GM21367 (cell line): ENCODE data around the gene EDEM1.
"Not testable (repeated sequence)": the region's sequence is repeated elsewhere in the genome, so short reads cannot be mapped to it uniquely, and the experiment has no call there.

ENCODE experiments used
- ATAC-seq: cut with Tn5 transposase; IDR thresholded peaks from one replicate; pipeline ENCODE4 v1.9.1; 2021; ENCODE audit not compliant: unreplicated experiment

Gene EDEM1

DNA sequence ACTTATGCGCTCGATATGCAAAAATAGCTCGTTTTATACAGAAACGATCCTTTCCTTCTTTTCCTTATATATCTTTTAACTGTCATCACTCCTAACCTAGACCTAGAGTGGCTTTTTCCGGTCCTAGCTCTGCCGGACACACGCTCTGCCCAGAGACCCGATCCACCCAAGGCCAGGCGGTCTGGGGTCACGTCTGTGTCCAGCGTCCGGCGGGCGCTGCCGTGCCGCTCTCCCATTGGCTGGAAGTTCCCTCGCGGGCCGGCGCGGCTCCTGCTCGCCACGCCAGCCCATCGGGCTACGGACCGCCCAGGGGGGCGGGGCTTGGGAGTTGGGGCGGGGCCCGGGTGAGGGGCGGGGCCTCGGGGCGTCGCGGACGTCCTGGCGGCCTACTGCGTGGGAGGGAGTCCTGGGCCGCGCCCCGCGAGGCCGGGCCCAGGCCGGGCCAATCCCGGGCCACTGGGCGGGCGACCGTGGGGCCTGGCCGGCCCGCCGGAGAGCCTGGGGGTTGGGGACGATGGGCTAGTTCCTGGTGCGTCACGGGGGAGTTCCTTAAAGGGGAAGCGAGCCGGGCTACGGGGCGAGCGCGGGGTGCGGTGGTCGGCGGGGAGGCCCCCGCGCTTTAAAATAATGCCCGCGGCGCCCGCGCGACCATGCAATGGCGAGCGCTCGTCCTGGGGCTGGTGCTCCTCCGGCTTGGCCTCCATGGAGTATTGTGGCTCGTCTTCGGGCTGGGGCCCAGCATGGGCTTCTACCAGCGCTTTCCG lies at the start of gene EDEM1:
TSS of gene EDEM1 (plus strand) at position 552 of the 764 bp plus-strand sequence. CDS start at position 651, 99 bp downstream.
- peak; percentile 78 for ATAC-seq

DNA sequence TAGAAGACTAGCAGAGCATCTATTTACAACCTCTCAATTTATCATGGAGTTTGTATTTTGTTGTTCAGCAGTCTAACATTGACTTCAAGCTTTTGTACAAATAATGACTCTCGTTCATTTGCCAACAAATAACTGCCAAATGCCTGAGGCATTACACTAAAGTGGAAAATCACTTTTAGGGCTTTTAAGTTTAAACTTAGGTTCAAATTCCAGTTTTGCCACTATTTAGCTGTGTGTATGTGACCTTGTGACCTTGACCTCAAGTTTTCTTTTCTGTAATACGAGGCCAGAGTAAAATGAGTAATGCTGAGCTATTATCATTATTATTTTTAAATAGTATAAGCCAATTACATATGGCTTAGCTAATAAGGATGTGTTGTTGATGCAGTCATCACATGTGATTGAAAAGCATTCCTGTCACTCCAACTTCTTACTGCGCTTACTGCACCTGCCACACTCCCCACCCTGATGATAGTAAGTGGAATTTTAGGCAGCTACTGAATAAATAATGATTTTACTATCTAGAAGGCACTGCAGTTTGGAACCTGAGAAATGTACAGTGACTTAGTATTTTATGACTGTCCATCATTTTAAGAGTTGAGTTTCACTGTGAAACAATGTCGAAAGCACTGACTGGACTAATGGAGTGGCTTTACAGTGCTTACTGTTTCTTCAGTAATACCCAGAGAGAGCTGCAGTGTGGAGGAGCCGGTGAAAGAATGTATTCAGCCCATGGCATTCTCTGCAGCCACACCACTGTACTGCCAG lies 49.1 kb upstream of the EDEM1 start:
- ATAC-seq = no peak

DNA sequence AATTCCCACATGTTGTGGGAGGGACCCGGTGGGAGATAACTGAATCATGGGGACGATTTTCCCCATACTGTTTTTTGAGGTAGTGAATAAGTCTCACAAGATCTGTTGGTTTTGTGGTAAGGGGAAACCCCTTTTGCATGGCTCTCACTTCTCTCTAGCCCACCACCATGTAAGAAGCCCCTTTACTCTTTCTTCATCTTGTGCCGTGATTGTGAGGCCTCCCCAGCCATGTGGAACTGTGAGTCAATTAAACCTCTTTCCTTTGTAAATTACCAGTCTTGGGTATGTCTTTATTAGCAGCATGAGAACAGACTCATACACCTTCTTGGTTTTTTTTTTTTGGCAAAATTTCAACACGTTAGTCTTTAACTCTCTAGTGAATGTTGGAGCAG lies 47.3 kb upstream of the EDEM1 start:
- ATAC-seq = no peak

DNA sequence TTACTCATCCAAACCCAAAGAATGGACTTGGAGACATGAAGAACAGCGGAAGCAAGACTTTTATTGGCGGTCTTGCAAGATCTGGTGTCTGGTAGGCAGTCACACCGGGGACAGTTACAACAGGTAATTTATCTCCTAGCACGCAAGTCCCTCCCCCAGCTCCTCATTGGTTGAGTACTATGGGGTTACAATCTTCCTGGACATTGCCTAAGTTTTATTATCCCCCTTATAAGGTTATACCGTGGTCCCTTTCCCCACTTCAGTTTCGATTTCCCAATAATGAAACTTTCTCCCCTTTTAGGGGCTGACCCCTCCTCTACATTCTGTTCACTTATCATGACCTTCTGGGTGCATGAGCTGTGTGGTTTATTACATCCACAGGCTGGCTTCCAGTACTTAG lies 46.7 kb upstream of the EDEM1 start:
- ATAC-seq = no peak

DNA sequence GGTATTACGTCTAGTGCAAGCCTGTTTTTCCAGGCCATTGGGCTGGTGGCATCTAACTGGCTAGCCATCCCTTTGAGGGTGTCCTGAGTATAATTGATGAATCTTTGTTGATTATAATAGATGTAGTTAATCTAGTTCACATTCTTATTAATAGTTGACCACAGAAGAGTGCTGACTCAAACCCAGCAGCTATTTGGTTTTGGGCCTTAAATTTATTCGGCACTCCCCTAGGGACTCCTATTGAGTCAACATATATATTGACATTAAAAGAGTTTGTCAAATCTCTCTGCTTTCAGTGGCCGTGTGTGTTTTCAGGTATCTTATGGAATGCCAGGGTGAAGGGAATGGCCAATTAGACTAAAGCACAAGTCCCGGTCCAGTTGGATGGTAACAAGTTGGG lies 45.7 kb upstream of the EDEM1 start:
- ATAC-seq = no peak

DNA sequence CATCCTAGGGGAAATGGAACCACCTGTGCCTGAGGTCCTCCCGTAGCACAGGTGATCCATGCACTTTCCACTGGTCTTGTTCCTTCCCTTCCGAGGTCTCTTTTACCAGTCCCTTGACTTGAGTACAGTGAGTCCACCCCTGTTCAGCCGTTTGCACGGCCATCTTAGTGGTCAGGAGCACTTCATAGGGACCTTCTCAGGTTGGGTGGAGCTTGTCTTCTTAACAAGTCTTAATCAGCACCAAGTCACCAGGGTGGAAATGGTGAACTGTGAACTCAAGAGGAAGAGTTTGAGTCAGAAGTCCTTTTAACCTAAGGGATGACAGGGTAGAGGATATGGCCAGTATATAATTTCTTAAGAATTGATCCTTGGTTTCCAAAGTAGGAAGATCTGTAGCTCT lies 44.0 kb upstream of the EDEM1 start:
- ATAC-seq = no peak

DNA sequence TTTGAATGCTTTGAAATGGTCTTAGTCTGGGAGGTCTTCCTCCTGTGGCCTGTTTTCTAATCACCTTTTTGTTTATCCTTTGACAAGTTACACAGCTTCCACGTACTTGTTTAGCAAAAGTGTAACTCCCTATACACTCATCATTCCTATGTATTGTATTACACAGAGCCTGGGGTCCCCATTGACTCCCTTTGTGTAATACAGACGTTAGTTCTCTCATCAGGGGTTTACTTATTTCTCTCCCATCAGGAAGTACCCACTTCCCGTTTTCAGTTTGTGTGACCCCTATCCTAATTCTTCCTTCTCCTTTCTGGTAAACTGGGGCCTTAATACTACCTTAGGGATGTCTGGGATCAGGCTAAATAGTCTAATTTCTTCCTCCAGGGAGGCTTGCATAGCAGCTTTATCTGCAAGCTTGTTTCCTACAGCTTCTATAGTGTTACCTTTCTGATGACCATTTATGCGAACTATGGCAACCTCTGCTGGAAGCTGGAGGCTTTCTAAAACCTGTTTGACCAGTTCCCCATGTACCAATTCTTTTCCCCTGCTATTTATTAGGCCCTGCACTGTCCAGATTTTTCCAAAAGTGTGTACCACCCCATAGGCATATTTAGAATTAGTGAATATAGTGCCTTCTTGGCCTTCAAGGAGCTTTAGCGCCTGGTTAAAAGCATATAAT lies 43.1 kb upstream of the EDEM1 start:
- no peak for ATAC-seq

DNA sequence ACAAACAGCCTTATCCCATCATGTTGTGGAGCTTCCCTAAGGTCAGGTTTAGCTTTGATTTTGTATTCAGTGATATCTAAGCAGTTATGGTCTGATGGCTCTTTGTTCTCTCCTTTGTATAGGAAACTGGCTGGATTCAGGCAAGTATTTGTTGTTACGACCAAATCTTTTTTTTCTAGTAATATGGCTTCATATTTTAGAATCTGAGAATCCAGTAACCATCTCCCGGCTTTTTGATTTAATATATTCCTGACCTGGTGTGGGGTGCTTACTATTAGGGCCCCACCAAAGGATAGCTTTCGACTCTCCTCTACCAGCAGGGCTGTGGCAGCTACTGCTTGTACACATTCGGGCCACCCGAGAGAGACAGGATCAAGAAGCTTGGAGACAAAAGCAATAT lies 42.4 kb upstream of the EDEM1 start:
- ATAC-seq = no peak

DNA sequence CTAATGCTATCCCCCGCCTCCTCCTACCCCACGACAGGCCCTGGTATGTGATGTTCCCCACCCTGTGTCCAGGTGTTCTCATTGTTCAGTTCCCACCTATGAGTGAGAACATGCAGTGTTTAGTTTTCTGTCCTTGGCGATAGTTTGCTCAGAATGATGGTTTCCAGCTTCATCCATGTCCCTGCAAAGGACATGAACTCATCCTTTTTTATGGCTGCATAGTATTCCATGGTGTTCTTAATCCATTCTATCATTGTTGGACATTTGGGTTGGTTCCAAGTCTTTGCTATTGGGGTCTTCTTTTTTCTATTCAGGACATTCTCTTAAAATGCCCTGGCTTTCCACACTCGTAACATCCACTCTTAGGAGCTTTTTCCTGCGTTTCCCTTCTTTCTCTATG lies 40.4 kb upstream of the EDEM1 start:
- not testable (repeated sequence) for ATAC-seq

DNA sequence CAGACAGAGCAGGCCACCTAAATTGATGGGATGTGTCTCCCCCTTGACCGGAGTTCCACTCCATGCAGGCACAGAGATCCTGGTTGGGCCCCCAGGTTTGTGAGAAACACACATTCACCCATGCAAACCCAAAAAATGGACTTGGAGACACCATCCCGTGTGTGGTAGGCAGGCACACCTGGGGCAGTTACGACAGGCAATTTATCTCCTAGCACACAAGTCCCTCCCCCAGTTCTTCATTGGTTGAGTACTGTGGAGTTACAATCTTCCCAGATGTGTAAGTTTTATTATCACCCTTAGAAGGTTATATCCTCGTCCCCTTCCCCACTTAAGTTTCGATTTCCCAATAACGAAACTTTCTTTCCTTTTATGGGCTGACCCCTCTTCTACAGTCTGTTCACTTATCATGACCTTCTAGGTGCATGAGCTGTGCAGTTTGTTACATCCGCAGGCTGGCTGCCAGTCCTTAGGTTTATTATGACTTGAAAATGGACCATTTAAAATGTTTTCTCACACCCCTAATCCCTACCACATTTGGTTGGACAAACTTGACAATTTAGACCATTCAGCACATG lies 38.1 kb upstream of the EDEM1 start:
- ATAC-seq = no peak

DNA sequence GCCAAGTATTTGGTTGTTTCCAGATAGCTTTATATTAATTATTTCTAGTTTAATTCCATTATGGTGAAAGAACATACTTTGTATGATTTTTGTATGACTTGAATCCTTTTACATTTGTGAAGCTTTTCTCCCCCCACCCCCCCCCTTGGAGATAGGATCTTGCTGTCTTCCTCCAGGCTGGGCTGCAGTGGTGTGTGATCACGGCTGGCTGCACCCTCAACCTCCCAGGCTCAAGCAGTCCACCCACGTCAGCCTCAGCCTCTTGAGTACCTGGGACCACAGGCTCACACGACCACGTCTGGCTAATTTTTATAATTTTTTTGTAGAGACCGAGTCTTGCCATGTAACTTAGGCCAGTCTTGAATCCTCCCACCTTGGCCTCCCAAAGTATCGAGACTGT lies 35.9 kb upstream of the EDEM1 start:
- no peak for ATAC-seq

DNA sequence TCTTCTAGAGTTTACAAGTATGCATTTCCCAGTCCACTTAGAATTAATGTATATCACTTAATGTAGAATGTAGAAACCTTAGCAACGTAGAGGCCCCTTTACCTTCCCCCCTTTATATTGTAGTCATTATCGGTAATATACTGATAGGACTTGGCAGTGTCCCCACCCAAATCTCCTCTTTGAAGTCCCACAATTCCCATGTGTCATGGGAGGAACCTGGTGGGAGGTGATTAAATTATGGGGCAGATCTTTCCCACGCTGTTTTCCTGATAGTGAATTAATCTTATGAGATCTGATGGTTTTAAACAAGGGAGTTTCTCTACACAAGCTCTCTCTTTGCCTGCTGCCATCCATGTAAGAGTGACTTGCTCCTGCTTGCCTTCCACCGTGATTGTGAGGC lies 34.4 kb upstream of the EDEM1 start:
- no peak for ATAC-seq

DNA sequence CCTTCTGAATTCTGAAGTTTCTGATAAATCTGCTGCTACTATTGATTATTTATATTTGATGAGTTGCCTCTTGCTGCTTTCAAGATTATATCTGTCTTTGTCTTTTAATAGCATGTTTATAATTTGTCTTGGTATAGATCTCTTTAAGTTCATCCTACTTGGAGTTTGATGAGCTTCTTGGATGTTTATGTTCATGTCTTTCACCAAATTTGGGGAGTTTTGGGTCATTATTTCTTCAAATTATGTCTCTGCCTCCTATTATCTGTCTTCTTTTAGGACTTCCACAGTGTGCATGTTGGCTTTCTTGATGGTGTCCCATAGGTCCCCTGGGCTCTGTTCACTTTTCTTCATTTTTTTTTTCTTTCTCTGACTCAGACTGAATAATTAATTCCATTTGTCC lies 32.3 kb upstream of the EDEM1 start:
- no peak for ATAC-seq

DNA sequence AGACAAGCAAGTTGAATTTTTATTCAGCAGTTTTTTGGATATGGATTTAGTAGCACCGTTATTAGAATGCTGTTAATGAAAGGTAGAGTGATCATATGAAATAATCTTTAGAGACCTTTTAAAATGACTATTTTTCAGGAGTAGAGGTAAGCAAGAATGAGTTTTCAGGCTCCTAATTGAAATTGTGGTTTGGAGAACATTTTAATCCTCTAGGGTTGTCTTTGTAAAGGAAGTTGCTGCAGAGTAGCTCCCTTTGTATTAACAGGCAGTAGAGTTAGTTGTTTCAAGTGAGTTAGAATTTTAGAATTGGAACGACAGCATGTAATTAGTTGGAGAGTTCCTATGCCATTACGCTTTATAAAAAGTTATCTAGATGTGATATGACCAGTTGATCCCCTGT lies 27.2 kb upstream of the EDEM1 start:
- no peak for ATAC-seq

DNA sequence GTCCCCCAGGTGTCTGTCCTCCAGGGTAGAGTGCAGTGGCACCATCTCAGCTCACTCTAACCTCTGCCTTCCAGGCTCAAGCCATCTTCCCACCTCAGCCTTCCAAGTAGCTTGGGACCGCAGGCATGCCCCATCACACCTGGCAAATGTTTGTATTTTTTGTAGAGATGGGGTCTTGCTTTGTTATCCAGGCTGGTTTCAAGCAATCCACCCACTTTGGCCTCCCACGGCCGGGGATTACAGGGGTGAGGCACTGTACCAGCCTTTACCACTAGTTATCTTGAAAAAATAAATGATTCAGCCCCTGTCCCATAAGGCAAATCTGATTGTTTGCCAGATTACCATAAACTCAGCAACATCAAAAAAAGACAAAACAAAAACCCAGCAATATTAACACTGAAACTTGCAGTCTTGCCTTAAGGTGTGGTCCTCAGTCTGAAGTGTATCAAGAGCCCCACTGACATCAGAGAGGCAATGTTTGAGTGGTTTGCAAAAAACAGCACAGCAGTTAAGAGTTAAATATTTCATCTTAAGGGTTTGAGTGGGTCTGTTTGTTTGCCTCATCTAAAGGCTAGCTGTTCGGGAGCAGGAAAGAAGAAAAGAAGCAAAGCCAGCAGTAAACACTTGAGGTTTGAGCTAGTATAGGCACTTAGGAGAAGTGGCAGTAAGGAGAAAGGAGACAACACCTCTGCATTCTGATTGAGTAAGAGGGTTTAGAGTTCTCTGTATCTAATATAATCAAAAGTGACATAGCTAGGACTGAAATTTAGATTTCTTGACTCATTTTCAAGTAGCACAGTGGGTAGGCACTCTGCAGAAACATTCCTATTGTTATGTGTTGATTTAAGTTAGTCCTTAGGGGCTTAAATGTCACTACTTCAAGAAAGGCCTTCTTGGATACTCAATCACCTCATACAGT lies 26.3 kb upstream of the EDEM1 start:
- no peak for ATAC-seq

DNA sequence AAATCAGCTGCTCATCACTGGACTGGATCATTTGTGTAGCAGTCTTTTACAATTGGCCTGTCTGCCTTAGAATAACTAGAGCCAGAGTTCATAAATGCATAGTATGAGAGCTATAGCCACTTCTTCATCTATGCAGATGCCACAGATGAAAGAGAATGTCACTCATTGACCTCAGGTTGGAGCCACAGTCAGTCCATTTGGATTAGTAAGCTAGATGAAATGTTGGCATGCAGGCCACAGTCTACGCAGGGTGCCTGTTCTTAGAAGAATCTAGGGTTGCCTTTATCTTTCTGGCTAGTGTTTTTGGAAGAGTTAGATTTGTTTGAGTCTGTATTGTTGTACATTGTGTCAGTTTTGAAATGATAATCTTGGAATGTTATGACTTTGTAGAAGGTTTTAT lies 25.4 kb upstream of the EDEM1 start:
- no peak for ATAC-seq

DNA sequence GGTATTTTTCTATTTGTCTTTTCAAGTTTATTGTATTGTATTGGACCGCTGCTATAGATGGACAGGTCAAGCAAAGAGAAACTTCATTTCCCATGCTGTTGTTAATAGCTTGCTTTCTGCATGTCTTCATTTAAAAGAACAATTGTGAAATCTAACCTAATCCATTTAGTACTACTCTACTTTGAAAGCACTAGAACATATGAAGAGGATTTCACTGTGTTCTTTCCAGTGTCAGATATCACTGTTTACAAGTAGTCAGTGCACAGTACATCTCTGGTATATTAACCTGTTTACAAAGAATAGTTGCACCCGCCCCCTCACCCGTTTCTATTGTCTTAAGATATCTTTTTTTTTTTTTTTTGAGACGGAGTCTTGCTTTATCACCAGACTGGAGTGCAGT lies 21.8 kb upstream of the EDEM1 start:
- no peak for ATAC-seq

DNA sequence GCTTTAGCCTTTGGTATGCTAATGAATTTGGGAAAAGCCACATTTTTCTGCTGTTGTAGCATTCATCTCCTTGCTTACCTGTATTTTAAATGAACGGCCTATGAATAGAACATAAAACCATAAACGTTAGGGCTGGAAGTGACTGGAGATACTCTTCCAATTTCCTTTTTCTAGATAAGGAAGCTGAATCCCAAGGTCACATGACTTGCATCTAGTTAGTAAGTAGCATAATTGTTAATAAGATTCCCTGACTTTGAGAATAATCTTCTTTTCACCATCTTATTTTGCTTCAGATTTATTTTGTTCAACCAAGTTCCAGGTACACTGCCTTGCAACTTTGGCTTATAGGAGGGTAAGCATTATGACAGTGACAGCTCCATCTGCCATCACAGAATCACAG lies 20.7 kb upstream of the EDEM1 start:
- ATAC-seq = no peak

DNA sequence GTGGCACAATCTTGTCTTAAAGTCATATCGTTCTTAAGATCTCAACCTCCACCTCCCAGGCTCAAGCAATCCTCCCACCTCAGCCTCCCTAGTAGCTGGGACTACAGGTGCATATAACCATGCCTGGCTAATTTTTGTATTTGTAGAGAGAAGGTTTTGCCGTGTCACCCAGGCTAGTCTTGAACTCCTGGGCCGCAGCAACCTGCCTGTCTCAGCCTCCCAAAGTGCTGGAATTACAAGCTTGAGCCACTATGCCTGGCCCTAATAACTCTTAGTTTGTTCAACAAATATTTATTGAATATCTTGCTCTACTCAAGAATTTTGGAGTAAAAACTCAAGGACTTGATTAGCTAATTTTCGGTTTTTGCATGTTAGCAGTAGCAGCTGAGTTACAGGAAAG lies 19.4 kb upstream of the EDEM1 start:
- no peak for ATAC-seq

DNA sequence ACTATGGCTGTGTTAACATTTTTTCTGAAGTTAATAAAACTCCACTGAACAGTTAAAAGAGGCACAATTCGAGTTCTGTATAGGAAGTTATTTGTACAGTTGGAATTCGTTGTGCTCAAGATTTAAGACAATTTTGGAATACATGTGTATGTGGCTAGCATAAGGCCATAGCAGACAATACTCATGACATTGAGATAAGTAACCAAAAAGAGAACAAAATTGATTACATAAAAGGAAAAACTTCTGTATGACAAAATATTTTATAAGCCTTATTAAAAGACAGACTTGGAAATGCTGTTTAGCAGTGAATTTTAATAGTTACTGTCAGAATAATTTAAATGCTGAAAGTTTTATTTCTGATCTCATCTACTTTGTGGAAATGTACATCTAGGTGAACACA lies 17.7 kb upstream of the EDEM1 start:
- no peak for ATAC-seq

DNA sequence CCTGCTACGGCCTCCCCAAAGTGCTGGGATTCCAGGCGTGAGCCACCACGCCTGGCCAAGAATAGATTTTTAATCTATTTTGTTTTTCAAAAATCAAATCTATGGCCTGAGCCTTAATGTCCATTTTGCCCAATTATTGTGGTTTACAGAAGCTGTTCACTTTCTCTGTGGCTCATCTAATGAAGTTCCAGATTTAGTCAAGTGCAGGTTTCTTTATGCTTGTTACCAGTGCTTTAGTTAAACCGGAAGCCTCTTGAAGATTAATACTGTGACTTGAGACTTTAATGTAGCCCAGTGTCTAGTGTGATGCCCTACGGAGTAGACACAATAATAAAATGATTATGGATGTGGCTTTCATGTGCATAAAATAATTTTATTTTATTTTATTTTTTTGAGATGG lies 16.5 kb upstream of the EDEM1 start:
- no peak for ATAC-seq
